ENCODE results near the gene CPA5. TPM values are rescaled to one million over a fixed set of nuclear protein-coding genes. Genes with fewer than 3 reads are reported as not detected.

CPA5 gene
- total RNA-seq, 1 experiment from 2014 or later = not detected

DNA sequence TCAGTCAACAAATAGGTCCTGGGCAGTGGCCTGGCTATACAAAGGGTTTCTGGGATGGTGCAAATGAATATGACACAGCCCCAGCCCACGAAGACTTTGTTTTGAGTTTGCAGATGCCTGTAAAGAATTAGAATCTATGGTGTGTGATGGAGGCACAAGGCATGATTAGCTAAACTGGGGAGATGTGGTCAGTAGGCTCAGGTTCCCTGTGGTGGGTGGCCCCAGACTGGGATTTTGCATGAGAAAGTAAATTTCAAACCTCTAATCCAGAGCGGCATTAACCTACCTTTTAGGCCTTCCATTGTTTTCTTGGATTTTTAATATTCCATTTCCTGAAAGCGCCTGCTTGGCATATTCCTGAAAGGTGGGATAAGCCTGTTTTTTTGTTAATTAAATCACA, 6.4 kb upstream of the CPA5 start (continued):
- TF ChIP-seq, protein P1, sequence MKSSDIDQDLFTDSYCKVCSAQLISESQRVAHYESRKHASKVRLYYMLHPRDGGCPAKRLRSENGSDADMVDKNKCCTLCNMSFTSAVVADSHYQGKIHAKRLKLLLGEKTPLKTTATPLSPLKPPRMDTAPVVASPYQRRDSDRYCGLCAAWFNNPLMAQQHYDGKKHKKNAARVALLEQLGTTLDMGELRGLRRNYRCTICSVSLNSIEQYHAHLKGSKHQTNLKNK (CRISPR knock-in tag; IDR thresholded peaks at IDR 0.05) = no peak
- TF ChIP-seq CREB1 (CRISPR knock-in tag; IDR thresholded peaks at IDR 0.05) (no peak), CREM (CRISPR knock-in tag; IDR thresholded peaks at IDR 0.05) (no peak), ETV6 (CRISPR knock-in tag; IDR thresholded peaks at IDR 0.05) (no peak)
- TF ChIP-seq, protein P2, sequence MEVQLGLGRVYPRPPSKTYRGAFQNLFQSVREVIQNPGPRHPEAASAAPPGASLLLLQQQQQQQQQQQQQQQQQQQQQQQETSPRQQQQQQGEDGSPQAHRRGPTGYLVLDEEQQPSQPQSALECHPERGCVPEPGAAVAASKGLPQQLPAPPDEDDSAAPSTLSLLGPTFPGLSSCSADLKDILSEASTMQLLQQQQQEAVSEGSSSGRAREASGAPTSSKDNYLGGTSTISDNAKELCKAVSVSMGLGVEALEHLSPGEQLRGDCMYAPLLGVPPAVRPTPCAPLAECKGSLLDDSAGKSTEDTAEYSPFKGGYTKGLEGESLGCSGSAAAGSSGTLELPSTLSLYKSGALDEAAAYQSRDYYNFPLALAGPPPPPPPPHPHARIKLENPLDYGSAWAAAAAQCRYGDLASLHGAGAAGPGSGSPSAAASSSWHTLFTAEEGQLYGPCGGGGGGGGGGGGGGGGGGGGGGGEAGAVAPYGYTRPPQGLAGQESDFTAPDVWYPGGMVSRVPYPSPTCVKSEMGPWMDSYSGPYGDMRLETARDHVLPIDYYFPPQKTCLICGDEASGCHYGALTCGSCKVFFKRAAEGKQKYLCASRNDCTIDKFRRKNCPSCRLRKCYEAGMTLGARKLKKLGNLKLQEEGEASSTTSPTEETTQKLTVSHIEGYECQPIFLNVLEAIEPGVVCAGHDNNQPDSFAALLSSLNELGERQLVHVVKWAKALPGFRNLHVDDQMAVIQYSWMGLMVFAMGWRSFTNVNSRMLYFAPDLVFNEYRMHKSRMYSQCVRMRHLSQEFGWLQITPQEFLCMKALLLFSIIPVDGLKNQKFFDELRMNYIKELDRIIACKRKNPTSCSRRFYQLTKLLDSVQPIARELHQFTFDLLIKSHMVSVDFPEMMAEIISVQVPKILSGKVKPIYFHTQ (CRISPR knock-in tag; IDR thresholded peaks at IDR 0.05) = no peak
- TF ChIP-seq, protein P3, sequence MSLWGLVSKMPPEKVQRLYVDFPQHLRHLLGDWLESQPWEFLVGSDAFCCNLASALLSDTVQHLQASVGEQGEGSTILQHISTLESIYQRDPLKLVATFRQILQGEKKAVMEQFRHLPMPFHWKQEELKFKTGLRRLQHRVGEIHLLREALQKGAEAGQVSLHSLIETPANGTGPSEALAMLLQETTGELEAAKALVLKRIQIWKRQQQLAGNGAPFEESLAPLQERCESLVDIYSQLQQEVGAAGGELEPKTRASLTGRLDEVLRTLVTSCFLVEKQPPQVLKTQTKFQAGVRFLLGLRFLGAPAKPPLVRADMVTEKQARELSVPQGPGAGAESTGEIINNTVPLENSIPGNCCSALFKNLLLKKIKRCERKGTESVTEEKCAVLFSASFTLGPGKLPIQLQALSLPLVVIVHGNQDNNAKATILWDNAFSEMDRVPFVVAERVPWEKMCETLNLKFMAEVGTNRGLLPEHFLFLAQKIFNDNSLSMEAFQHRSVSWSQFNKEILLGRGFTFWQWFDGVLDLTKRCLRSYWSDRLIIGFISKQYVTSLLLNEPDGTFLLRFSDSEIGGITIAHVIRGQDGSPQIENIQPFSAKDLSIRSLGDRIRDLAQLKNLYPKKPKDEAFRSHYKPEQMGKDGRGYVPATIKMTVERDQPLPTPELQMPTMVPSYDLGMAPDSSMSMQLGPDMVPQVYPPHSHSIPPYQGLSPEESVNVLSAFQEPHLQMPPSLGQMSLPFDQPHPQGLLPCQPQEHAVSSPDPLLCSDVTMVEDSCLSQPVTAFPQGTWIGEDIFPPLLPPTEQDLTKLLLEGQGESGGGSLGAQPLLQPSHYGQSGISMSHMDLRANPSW (CRISPR knock-in tag; conservative IDR thresholded peaks at IDR 0.05; ENCODE audit: low read depth) = no peak

DNA sequence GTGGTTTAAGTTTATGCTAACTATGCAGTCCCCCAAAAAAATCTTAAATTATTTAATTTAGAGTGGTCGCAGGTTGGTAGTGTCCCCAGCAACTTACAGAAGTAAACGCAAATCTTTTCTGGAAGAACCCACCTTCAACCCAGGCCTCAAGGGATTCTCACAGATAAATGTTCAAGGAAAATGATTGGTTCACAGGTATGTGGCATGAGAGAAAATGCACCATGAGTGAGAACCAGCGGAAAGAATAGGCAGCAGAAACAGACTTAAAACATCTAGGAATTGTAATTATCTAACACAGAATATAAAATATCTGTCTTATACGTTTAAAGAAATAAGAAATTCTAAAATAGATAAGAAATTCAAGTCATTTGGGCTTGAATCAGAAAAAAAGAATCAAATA, 2.7 kb upstream of the CPA5 start:
- POLR2A ChIA-PET = no interaction called here
- DNase-seq (ENCODE audit: low spot score) = no peak
- ATAC-seq = no peak
- H3K36me3 Mint-ChIP-seq = no peaks in the 10 kb centered on the region
- no peaks in the 10 kb centered on the region for H3K27me3 Mint-ChIP-seq (ENCODE audit: low read depth)
- H3K9me3 Mint-ChIP-seq = no peaks in the 10 kb centered on the region
- H3K4me3 Mint-ChIP-seq = no peak overlapping the region
- CTCF ChIA-PET = no interaction called here
- TF ChIP-seq, protein P4, sequence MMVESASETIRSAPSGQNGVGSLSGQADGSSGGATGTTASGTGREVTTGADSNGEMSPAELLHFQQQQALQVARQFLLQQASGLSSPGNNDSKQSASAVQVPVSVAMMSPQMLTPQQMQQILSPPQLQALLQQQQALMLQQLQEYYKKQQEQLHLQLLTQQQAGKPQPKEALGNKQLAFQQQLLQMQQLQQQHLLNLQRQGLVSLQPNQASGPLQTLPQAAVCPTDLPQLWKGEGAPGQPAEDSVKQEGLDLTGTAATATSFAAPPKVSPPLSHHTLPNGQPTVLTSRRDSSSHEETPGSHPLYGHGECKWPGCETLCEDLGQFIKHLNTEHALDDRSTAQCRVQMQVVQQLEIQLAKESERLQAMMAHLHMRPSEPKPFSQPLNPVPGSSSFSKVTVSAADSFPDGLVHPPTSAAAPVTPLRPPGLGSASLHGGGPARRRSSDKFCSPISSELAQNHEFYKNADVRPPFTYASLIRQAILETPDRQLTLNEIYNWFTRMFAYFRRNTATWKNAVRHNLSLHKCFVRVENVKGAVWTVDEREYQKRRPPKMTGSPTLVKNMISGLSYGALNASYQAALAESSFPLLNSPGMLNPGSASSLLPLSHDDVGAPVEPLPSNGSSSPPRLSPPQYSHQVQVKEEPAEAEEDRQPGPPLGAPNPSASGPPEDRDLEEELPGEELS (CRISPR knock-in tag; IDR thresholded peaks at IDR 0.05) = no peak
- TF ChIP-seq NFATC4 (CRISPR knock-in tag; IDR thresholded peaks at IDR 0.05) = no peak
- TF ChIP-seq, protein P5, sequence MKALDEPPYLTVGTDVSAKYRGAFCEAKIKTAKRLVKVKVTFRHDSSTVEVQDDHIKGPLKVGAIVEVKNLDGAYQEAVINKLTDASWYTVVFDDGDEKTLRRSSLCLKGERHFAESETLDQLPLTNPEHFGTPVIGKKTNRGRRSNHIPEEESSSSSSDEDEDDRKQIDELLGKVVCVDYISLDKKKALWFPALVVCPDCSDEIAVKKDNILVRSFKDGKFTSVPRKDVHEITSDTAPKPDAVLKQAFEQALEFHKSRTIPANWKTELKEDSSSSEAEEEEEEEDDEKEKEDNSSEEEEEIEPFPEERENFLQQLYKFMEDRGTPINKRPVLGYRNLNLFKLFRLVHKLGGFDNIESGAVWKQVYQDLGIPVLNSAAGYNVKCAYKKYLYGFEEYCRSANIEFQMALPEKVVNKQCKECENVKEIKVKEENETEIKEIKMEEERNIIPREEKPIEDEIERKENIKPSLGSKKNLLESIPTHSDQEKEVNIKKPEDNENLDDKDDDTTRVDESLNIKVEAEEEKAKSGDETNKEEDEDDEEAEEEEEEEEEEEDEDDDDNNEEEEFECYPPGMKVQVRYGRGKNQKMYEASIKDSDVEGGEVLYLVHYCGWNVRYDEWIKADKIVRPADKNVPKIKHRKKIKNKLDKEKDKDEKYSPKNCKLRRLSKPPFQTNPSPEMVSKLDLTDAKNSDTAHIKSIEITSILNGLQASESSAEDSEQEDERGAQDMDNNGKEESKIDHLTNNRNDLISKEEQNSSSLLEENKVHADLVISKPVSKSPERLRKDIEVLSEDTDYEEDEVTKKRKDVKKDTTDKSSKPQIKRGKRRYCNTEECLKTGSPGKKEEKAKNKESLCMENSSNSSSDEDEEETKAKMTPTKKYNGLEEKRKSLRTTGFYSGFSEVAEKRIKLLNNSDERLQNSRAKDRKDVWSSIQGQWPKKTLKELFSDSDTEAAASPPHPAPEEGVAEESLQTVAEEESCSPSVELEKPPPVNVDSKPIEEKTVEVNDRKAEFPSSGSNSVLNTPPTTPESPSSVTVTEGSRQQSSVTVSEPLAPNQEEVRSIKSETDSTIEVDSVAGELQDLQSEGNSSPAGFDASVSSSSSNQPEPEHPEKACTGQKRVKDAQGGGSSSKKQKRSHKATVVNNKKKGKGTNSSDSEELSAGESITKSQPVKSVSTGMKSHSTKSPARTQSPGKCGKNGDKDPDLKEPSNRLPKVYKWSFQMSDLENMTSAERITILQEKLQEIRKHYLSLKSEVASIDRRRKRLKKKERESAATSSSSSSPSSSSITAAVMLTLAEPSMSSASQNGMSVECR (CRISPR knock-in tag; IDR thresholded peaks at IDR 0.05; ENCODE audit: borderline replicate concordance) = no peak
- TF ChIP-seq CREB1 (CRISPR knock-in tag; IDR thresholded peaks at IDR 0.05) = no peak
- H3K27ac Mint-ChIP-seq = no peak overlapping the region
- peaks cover 38% of the 10 kb centered on the region for H3K4me1 Mint-ChIP-seq

DNA sequence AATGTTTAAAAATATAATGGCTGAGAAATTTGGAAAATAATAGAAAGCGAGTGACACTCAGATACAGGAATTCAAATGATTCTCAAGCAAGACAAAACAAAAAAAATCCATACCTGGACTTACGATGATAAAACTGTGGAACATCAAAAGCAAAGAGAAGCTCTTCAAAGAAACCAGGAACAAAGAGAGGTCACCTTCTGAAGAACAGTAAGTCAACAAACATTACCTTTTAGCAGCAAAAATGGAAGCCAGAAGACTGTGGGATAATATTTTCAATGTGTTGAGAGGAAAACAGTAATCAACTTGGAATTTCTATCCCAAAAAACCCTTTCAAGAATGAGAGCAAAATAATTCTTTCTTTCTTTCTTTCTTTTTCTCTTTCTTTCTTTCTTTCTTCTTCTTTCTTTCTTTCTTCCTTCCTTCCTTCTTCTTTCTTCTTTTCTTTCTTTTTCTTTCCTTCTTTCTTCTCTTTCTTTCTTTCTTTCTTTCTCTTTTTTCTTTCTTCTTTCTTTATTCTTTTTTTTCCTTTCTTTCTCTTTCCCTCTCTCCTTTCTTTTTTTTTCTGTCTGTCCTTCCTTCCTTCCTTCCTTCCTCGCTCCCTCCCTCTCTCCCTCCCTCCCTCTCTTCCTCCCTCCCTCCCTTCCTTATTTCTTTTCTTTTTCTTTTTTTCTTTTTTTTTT, 1.8 kb upstream of the CPA5 start:
- H3K4me3 Mint-ChIP-seq = no peak overlapping the region
- H3K36me3 Mint-ChIP-seq = no peaks in the 10 kb centered on the region
- no peaks in the 10 kb centered on the region; the same call in 1 of the 2 replicates for H3K27me3 Mint-ChIP-seq (ENCODE audit: low read depth)
- ChIA-PET POLR2A (interaction anchor here (0.6 kb wide), 1 partner anchor 1125 kb away, joined by 4 read pairs; no protein-coding TSS in a partner anchor), CTCF (no interaction called here)
- H3K9me3 Mint-ChIP-seq = no peaks in the 10 kb centered on the region
- DNase-seq (ENCODE audit: low spot score) (no peak), ATAC-seq (no peak)
- H3K27ac Mint-ChIP-seq = no peak overlapping the region
- H3K4me1 Mint-ChIP-seq = peaks cover 33% of the 10 kb centered on the region
- TF ChIP-seq, protein P4 (CRISPR knock-in tag; IDR thresholded peaks at IDR 0.05) = no peak
- TF ChIP-seq TEAD4 (CRISPR knock-in tag; IDR thresholded peaks at IDR 0.05) = no peak
- TF ChIP-seq, protein P6, sequence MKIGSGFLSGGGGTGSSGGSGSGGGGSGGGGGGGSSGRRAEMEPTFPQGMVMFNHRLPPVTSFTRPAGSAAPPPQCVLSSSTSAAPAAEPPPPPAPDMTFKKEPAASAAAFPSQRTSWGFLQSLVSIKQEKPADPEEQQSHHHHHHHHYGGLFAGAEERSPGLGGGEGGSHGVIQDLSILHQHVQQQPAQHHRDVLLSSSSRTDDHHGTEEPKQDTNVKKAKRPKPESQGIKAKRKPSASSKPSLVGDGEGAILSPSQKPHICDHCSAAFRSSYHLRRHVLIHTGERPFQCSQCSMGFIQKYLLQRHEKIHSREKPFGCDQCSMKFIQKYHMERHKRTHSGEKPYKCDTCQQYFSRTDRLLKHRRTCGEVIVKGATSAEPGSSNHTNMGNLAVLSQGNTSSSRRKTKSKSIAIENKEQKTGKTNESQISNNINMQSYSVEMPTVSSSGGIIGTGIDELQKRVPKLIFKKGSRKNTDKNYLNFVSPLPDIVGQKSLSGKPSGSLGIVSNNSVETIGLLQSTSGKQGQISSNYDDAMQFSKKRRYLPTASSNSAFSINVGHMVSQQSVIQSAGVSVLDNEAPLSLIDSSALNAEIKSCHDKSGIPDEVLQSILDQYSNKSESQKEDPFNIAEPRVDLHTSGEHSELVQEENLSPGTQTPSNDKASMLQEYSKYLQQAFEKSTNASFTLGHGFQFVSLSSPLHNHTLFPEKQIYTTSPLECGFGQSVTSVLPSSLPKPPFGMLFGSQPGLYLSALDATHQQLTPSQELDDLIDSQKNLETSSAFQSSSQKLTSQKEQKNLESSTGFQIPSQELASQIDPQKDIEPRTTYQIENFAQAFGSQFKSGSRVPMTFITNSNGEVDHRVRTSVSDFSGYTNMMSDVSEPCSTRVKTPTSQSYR (CRISPR knock-in tag; IDR thresholded peaks at IDR 0.05) = no peak
- TF ChIP-seq RELA (CRISPR knock-in tag; IDR thresholded peaks at IDR 0.05; ENCODE audit: borderline replicate concordance) = no peak
